T-helper 1 cell treated with Interleukin-12 subunit alpha and Interleukin-12 subunit beta and Interleukin-4 antibody, amounts not matched to agents 30 μg/mL and 1 μg/mL, for 36 hours (primary cell): ENCODE results near the gene RAD51D.

ENCODE experiments used
- H3K27ac Mint-ChIP-seq: one replicate; pipeline ENCODE4 v1.8.0; 2021; ENCODE audit warnings: mild to moderate bottlenecking, mixed read lengths
- H3K27me3 Mint-ChIP-seq: one replicate; pipeline ENCODE4 v1.8.0; 2021; ENCODE audit warnings: low read depth, mixed read lengths
- H3K36me3 Mint-ChIP-seq: one replicate; pipeline ENCODE4 v1.8.0; 2021; ENCODE audit warnings: low read depth, mixed read lengths
- H3K4me1 Mint-ChIP-seq: one replicate; pipeline ENCODE4 v1.8.0; 2021; ENCODE audit warnings: low read depth, mixed read lengths
- H3K4me3 Mint-ChIP-seq: one replicate; pipeline ENCODE4 v1.8.0; 2021; ENCODE audit warnings: mild to moderate bottlenecking, moderate library complexity, mixed read lengths
- H3K9me3 Mint-ChIP-seq: one replicate; pipeline ENCODE4 v1.8.0; 2021; ENCODE audit warnings: mixed read lengths

The RAD51D gene

DNA sequence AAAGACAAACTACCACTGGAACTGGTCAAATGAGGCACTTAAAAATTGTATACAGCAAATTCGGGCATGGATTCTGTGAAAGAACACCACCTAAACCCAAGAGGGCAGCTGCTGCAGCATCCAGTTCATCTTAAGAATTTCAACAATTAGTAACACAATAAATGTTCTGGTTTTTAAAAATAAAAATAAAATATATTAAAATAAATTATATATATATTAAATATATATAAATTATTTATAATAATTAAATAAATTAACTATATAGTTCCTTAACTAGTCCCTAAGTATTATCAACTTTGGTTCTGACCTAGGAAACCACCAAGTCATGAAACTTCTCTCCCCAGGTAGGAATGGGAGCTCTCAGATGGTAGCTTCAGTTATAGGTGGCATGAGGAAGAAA is 42.8 kb downstream of the RAD51D start:
- H3K4me3 Mint-ChIP-seq = no peak overlapping the region
- H3K4me1 Mint-ChIP-seq = peaks cover 74% of the 10 kb centered on the region
- H3K27me3 Mint-ChIP-seq = no peaks in the 10 kb centered on the region
- H3K27ac Mint-ChIP-seq = no peak overlapping the region
- H3K9me3 Mint-ChIP-seq = no peaks in the 10 kb centered on the region
- peaks cover 22% of the 10 kb centered on the region for H3K36me3 Mint-ChIP-seq

GRCh38 chr17:35074711-35075707 is 44.7 kb downstream of the RAD51D start:
- Mint-ChIP-seq H3K36me3 (peaks cover 29% of the 10 kb centered on the region), H3K4me1 (peaks cover 63% of the 10 kb centered on the region), H3K9me3 (no peaks in the 10 kb centered on the region), H3K27me3 (no peaks in the 10 kb centered on the region), H3K27ac (peak overlapping the region; percentile 64), H3K4me3 (peak overlapping the region; percentile 59)

GRCh38 chr17:35073991-35074627 is 45.6 kb downstream of the RAD51D start:
- Mint-ChIP-seq H3K9me3 (no peaks in the 10 kb centered on the region), H3K27me3 (no peaks in the 10 kb centered on the region), H3K36me3 (peaks cover 31% of the 10 kb centered on the region), H3K4me3 (peak overlapping the region; percentile 59), H3K4me1 (peaks cover 63% of the 10 kb centered on the region), H3K27ac (peak overlapping the region; percentile 65)

DNA sequence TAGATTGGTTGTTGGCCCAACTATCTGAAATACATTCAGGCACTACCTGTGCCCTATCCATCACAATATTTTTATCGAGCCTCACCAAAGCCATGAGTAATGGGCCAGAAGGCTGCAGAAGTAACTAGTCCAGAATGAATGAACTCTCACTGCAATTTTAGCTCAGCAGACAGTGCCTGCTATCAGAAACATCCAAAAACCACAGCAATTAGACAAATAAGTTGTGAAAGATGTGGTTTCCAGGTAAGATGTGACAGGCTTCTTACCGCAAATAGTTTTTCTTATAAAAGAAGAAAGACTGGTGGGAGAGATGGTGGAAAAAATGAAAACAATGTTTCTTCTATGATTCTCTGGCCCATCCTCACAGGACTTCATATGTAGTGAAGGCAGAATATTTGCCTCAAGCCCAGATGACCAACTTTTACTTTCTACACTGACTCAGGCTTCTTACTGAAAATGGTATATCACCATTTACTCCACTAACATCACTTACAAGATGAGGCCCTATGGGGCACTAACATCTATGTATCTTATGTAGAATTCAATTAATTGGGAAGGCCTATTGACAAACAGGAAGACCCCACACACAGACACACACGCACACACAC is 46.4 kb downstream of the RAD51D start:
- Mint-ChIP-seq H3K27me3 (no peaks in the 10 kb centered on the region), H3K36me3 (peaks cover 33% of the 10 kb centered on the region), H3K9me3 (no peaks in the 10 kb centered on the region), H3K4me1 (peaks cover 68% of the 10 kb centered on the region), H3K4me3 (peak overlapping the region; percentile 15), H3K27ac (peak overlapping the region; percentile 65)

DNA sequence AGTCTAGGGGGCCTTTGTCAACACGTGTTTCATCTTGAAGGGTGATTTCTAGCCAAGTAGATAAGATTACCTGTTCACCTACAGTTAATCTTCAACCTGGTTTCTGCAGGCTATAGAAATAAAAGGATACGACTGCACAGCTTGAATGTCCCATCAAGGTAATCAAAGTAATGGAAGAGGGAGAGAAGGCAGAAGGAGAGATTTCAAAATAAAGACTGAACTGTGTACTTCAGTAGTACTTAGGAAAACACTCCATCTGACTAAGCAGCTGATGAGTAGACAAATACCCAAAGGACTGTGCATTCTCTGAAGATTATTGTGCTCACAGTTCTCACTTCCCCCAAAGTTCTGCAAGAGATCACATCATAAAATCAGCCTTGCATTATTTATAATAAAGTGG is 50.3 kb downstream of the RAD51D start:
- Mint-ChIP-seq H3K36me3 (peaks cover 34% of the 10 kb centered on the region), H3K27ac (peak overlapping the region; percentile 31), H3K4me3 (peak overlapping the region; percentile 20), H3K27me3 (no peaks in the 10 kb centered on the region), H3K4me1 (peaks cover 70% of the 10 kb centered on the region), H3K9me3 (no peaks in the 10 kb centered on the region)

- H3K4me3 Mint-ChIP-seq = peak overlapping the region; percentile 69
- H3K27me3 Mint-ChIP-seq = no peaks in the 10 kb centered on the region
- H3K9me3 Mint-ChIP-seq = no peaks in the 10 kb centered on the region
- H3K36me3 Mint-ChIP-seq = peaks cover 34% of the 10 kb centered on the region
- peak overlapping the region; percentile 66 for H3K27ac Mint-ChIP-seq
- peaks cover 70% of the 10 kb centered on the region for H3K4me1 Mint-ChIP-seq
These were observed 51.4 kb downstream of the RAD51D start for GRCh38 chr17:35068249-35068648.

- Mint-ChIP-seq H3K9me3 (no peaks in the 10 kb centered on the region), H3K4me1 (peaks cover 65% of the 10 kb centered on the region), H3K4me3 (peak overlapping the region; percentile 27), H3K27me3 (no peaks in the 10 kb centered on the region), H3K36me3 (peaks cover 35% of the 10 kb centered on the region), H3K27ac (peak overlapping the region; percentile 60)
These were observed 53.8 kb downstream of the RAD51D start for GRCh38 chr17:35065880-35066279.

GRCh38 chr17:35064516-35065215 is 55.0 kb downstream of the RAD51D start:
- H3K4me1 Mint-ChIP-seq = peaks cover 62% of the 10 kb centered on the region
- H3K36me3 Mint-ChIP-seq = peaks cover 41% of the 10 kb centered on the region
- no peaks in the 10 kb centered on the region for H3K9me3 Mint-ChIP-seq

GRCh38 chr17:35063514-35064223 is 56.0 kb downstream of the RAD51D start, which contains the start of gene RFFL:
RFFL (minus strand) TSS chr17:35063707; CDS start chr17:35026553, 37,154 bp downstream.
- Mint-ChIP-seq H3K27ac (peak within 1 kb of the TSS; percentile 96), H3K36me3 (peaks cover 41% of the 10 kb centered on the region), H3K9me3 (no peaks in the 10 kb centered on the region), H3K4me3 (peak within 1 kb of the TSS; percentile 78), H3K4me1 (peaks cover 53% of the 10 kb centered on the region), H3K27me3 (no peaks in the 10 kb centered on the region)

More at GRCh38 chr17:35064516-35065215, 55.0 kb downstream of the RAD51D start:
- Mint-ChIP-seq H3K27ac (peak overlapping the region; percentile 96), H3K27me3 (no peaks in the 10 kb centered on the region), H3K4me3 (peak overlapping the region; percentile 71)

DNA sequence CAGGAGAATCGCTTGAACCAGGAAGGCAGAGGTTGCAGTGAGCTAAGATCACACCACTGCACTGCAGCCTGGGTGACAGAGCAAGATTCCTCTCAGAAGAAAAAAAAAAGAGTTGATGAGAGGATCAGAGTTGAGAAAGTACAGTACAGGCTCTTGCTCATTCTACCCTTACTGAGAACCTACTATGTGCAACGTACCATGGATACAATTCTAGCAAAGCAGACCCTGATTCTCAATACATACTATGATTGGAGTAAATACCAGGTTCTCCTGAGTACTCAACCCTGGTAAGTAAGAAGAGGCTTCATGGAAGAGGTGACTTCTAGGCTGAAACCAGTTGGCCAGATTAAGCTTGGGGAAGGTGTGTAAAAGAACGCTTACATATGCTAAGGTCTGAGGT is 57.4 kb downstream of the RAD51D start:
- Mint-ChIP-seq H3K4me1 (peaks cover 53% of the 10 kb centered on the region), H3K27me3 (no peaks in the 10 kb centered on the region), H3K4me3 (peak overlapping the region; percentile 78), H3K27ac (peak overlapping the region; percentile 96), H3K9me3 (no peaks in the 10 kb centered on the region), H3K36me3 (peaks cover 44% of the 10 kb centered on the region)

GRCh38 chr17:35057332-35057915 is 62.2 kb downstream of the RAD51D start:
- Mint-ChIP-seq H3K4me3 (no peak overlapping the region), H3K4me1 (peaks cover 42% of the 10 kb centered on the region), H3K36me3 (peaks cover 52% of the 10 kb centered on the region), H3K9me3 (no peaks in the 10 kb centered on the region), H3K27ac (no peak overlapping the region), H3K27me3 (no peaks in the 10 kb centered on the region)

DNA sequence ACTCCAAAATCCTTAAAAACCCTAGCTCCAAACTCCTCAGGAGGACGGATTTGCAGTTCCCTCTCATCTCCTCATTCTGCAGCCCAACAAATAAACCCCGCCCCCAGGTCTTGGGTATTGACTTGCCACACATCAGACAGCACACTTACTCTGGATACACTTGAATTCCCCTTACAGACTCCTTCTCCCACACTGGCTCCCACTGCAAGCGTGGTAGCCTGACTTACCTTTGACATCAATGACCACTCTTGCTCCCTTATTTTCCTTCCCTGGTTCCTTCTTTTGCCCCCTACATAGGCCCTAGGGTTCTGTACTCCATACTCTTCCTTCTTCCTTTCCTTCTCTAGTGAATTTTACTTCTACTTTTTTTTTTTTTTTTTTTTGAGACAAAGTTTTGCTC is 63.6 kb downstream of the RAD51D start:
- peaks cover 53% of the 10 kb centered on the region for H3K4me1 Mint-ChIP-seq
- peak overlapping the region; percentile 16 for H3K4me3 Mint-ChIP-seq
- H3K9me3 Mint-ChIP-seq = no peaks in the 10 kb centered on the region
- H3K27ac Mint-ChIP-seq = no peak overlapping the region
- peaks cover 48% of the 10 kb centered on the region for H3K36me3 Mint-ChIP-seq
- H3K27me3 Mint-ChIP-seq = no peaks in the 10 kb centered on the region

GRCh38 chr17:35053204-35053603 is 66.5 kb downstream of the RAD51D start:
- Mint-ChIP-seq H3K27ac (peak overlapping the region; percentile 85), H3K27me3 (no peaks in the 10 kb centered on the region), H3K4me1 (peaks cover 61% of the 10 kb centered on the region), H3K9me3 (no peaks in the 10 kb centered on the region), H3K36me3 (peaks cover 38% of the 10 kb centered on the region), H3K4me3 (no peak overlapping the region)
